GDM1 (cell line): ENCODE results near the gene OCEL1.
"Not testable (repeated sequence)": the region's sequence is repeated elsewhere in the genome, so short reads cannot be mapped to it uniquely, and the experiment has no call there.

ENCODE experiments used
- DNase-seq: peaks from one replicate; lab custom pipeline; 2025; lab: John Stamatoyannopoulos, UW

OCEL1 gene, protein sequence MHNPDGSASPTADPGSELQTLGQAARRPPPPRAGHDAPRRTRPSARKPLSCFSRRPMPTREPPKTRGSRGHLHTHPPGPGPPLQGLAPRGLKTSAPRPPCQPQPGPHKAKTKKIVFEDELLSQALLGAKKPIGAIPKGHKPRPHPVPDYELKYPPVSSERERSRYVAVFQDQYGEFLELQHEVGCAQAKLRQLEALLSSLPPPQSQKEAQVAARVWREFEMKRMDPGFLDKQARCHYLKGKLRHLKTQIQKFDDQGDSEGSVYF

DNA sequence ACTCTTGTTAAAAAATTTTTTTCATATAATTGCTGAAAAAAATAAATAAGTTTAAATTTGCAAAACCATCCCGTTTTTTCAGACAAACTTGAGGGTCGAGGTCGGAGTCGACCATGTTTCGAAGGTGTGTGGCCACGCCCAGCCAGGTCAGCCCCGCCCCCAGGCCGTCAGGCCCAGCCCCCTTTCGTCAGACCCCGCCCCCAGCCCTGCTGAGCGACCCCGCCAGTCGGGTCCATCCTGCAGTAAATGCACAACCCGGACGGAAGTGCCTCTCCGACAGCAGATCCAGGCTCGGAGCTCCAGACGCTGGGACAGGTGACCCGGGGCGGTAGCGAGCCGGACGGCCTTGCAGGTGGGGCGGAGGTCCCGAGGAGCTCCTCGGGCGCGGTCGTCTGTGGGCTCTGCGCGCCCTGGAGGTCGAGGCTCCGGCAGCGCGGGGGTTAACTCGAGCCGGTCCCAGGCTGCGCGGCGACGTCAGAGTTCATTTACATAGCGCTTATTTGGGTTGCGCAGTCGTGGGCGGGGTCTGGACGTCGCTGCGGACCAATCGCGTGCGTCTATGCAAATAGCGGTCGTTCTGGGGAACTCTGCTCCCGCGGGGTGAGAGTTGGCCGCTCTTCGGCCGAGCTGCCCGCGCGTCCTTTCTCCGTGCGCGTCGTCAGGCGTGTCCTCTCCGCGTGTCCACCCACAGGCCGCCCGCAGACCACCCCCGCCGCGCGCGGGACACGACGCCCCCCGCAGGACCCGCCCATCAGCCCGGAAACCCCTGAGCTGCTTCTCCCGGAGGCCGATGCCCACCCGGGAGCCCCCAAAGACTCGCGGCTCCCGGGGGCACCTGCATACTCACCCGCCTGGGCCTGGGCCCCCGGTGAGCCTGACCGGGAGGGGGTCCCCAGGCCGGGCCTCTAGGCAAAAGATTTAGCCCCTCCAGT lies at the start of gene OCEL1:
Gene OCEL1, plus strand, starts transcription at position 225 of the 932 bp plus-strand sequence. Its CDS starts 22 bp downstream, at position 247.
- peak; percentile 97 for DNase-seq

DNA sequence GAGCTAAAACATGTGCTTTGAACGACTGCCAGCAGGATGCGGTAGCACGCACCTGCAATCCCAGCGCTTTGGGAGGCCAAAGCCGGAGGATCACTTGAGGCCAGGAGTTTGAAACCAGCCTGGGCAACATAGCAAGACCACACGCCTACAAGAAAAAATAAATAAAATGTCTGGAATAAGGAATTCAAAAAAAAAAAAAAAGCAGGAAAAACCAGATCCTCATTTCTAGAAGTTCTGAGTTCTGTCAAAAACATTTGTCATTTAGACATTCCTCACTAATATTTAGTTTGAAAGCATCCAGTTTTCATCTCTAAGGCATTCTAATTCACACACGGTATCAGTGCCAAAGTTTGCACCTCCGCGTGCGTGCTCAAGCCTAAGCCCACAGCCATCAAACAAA lies 47.7 kb upstream of the OCEL1 start:
- no peak for DNase-seq

DNA sequence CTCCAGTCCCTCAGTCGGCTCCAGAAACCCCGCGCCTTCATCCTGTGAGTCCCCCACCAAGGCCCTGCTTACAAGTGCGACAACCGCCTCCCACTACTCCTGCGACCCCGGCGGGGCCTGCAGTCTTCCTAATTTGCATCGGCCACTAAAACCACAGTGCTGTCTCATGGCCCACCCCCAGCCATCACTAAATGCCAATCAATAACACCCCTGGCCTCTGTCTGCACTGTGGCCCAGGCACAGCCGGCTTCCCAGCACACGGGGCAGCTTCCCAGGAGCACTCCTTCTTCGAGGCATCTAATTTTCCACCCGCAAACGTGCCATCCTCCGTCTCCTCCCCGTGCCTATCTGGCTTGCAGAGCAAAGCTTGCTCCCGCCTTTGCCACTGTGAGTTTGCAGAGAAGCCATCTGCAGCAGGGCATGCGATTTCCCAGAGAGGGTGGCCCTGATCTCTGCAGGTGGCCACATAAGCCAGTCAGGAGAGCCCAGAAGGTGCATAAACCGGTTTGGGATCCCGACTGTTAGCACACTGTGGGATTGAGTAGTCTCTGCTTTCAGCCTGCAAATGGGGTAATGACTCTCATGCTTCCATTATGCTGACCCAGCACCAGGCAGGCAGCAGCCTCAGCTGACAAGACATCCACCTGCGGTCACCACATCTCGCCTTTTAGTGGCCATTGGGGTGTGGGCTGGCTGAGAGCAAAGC lies 44.9 kb upstream of the OCEL1 start:
- DNase-seq: no peak

DNA sequence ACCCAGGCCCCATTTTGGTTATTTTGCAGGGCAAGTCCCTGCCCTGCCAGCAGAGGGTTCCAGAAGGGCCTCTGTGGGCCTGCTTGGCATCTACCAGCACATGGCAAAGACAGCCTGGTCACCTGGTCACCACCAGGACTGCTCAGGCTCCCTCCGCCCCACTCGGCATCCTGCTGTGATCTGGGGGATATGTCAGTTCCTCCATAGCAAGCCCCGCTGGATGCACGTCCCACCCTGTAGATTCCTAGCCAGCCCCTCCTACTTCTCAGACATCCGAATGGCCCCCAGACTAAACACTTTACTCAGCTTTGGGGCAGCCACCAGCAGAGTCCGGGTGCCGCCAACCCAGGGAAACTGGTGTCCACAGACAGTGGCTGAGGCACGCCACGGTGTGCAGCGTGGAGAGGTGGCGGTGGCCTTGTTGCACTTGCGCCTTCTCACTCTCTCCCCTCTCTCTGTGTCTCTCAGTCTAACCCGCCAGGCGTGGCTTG lies 42.7 kb upstream of the OCEL1 start:
- peak; percentile 19 for DNase-seq

- peak; percentile 19 for DNase-seq
Measured at GRCh38 chr19:17183858-17184321, 42.1 kb upstream of the OCEL1 start.

GRCh38 chr19:17184371-17184841 lies 41.6 kb upstream of the OCEL1 start:
- DNase-seq: peak; percentile 13

DNA sequence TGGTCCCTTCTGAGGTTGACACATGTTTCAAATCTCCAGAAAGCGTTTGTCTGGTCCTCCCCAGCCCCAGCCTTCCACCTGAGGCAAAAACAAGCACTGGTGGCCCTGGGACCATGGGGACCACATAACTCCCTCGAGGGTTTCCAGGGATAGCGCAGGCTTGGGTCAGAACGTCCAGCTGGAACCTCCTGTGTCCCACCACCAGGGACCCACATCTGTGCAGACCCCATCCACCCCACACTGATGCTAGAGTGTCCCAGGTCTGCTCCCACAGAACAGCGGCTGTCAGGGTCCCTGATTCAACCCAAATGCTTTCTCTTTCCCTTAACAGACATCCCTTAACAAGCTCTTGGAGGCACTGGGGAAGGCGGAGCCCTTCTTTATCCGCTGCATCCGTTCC lies 40.4 kb upstream of the OCEL1 start:
- no peak for DNase-seq

- not testable (repeated sequence) for DNase-seq
Measured at GRCh38 chr19:17191736-17192135, 34.3 kb upstream of the OCEL1 start.

DNA sequence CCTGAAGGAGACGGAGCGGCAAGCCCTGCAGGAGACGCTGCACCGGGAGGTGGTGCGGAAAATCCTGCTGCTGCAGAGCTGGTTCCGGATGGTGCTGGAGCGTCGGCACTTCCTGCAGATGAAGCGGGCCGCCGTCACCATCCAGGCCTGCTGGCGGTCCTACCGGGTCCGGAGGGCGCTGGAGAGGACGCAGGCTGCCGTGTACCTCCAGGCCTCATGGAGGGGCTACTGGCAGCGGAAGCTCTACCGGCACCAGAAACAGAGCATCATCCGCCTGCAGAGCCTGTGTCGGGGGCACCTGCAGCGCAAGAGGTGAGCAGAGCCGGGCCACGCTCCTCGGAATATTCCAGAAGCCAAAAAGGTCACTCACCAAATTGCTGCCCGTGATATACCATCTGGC lies 33.3 kb upstream of the OCEL1 start:
- no peak for DNase-seq

GRCh38 chr19:17194608-17195007 lies 31.4 kb upstream of the OCEL1 start:
- DNase-seq: no peak

DNA sequence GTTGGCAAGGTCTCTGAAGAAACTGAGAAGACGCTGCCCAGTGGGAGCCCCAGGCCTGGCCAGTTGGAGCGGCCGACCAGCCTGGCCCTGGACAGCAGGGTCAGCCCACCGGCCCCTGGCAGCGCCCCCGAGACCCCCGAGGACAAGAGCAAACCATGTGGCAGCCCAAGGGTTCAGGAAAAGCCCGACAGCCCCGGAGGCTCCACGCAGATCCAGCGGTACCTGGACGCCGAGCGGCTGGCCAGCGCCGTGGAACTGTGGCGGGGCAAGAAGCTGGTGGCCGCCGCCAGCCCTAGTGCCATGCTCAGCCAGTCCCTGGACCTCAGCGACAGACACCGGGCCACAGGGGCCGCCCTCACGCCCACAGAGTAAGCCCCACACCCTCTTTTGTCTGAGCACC lies 30.9 kb upstream of the OCEL1 start:
- DNase-seq: no peak

DNA sequence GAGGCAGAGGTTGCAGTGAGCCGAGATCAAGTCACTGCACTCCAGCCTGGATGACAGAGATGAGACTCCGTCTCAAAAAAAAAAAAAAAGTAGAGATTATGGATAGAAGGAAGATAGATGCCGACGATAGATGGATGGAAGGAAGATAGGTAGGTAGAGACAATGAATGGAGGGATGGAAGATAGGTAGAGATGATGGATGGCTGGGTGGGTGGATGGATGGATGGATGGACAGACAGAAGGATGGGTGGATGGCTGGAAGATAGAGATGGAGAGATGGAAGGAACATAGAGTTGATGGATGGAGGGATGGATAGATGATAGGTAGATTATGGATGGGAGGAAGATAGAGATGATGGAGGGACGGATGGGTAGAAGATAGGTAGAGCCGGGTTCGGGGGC lies 29.4 kb upstream of the OCEL1 start:
- no peak for DNase-seq

DNA sequence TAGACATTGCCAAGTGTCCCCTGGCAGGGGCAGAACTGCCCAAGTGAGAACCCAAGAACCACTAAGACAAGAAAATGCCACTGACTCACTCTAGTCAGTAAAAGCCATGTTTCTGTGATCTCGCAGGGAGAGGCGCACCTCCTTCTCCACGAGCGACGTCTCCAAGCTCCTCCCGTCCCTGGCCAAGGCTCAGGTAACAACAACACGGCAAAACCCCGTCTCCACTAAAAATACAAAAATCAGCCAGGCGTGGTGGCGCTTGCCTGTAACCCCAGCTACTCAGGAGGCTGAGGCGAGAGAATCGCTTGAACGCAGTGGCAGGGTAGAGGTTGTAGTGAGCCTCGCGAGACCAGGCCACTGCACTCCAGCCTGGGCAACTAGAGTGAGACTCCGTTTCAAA lies 28.4 kb upstream of the OCEL1 start:
- no peak for DNase-seq

- no peak for DNase-seq
Measured at GRCh38 chr19:17200408-17201079, 25.5 kb upstream of the OCEL1 start.

GRCh38 chr19:17202249-17202648 lies 23.8 kb upstream of the OCEL1 start:
- no peak for DNase-seq

DNA sequence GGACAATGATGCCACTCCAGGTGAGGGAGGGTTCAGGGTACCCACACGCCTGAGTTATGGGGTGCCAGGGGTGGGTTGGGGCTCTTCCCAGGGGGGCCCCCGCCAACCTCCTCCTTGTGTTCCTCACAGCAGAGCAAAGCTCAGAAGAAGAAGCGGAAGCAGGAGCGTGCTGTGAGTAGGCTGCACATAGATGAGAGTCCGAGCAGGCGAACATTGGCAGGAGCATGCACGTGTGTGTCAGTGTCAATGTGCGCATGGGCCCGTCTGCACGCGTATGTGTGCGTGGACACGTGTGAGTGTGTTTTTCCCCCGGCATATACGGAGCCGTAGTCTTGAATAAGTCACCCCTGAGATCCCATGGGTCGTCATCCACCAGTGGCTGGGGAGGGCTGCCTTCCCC lies 23.3 kb upstream of the OCEL1 start:
- DNase-seq: no peak

DNA sequence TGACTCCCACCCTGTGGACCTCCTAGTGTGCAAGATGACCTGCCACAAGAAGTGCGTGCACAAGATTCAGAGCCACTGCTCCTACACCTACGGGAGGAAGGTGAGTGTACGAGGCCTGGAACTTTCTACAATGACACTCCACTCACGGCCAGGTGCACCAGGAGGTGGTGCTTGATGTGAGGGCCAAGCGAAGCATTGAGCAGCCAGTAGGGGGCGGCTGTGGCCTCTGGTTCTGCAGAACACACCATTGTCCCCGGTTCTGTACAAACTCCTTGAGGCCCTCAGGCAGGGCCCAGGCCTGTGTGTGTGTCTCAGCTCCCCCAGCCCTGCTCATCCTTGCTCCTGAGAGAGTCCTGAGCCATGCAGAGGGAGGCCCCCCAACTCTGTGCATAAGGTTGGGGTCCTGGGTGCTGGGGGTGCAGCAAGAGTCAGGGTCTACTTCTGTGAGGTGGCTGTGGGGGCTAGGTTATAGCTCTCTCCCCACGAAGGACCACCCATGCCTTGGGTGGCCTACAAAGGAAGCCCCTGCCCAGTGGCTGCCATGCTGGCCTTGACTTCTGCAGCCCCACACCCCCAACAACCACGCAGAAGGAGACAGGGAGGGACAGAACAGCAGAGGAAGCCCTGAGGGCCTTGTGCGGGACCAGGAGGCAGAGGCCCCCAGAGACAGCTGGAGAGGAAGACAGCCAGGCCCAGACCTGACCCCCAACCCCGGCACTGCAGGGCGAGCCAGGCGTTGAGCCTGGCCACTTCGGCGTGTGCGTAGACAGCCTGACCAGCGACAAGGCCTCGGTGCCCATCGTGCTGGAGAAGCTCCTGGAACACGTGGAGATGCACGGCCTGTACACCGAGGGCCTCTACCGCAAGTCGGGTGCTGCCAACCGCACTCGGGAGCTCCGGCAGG lies 20.5 kb upstream of the OCEL1 start:
- peak; percentile 11 for DNase-seq

GRCh38 chr19:17206736-17207581 lies 19.1 kb upstream of the OCEL1 start:
- no peak for DNase-seq
